ENCODE measurements around the gene TTC34. TPM values are rescaled to one million over a fixed set of nuclear protein-coding genes. Genes with fewer than 3 reads are reported as not detected.

The TTC34 gene
- total RNA-seq, 1 experiment from 2014 or later, result 0.92 TPM

- DNase-seq, result no peak
- H4K8ac ChIP-seq (replicated peaks; ENCODE audit: insufficient read length, low read depth, low read length), result no peak overlapping the region
- H2BK120ac ChIP-seq (ENCODE audit: low read depth, low read length, poor library complexity, severe bottlenecking), result no peak overlapping the region
- H2BK15ac ChIP-seq (ENCODE audit: low read depth, low read length), result no peak overlapping the region
- no peak overlapping the region for H3K4me2 ChIP-seq (ENCODE audit: insufficient read depth, insufficient read length, low read length)
- H2BK12ac ChIP-seq (ENCODE audit: insufficient read length, low read depth, low read length), result no peak overlapping the region
- no peaks in the 10 kb centered on the region for H3K27me3 Mint-ChIP-seq (ENCODE audit: low read depth)
- H3K23ac ChIP-seq (ENCODE audit: insufficient read length, low read depth, low read length), result no peak overlapping the region
- no peak overlapping the region for H3K4me3 Mint-ChIP-seq
- H2AFZ ChIP-seq (ENCODE audit: low read length), result no peak overlapping the region
- no peak overlapping the region for H2BK5ac ChIP-seq (ENCODE audit: insufficient read length, low read length)
- no peak overlapping the region for H3K9ac ChIP-seq (ENCODE audit: extremely low read depth, insufficient read length, low read length)
- H3K27me3 ChIP-seq (ENCODE audit: insufficient read depth, low read length), result no peaks in the 10 kb centered on the region
- H3K14ac ChIP-seq (ENCODE audit: insufficient read depth, low read length), result no peak overlapping the region
- TF ChIP-seq CTCF (conservative IDR thresholded peaks at IDR 0.05), result no peak
- H3K4me1 ChIP-seq (ENCODE audit: insufficient read depth, low read length), result no peaks in the 10 kb centered on the region
- no peak overlapping the region for H3K27ac Mint-ChIP-seq
- no peak overlapping the region for H4K5ac ChIP-seq (ENCODE audit: insufficient read length, low read depth, low read length)
- no peak overlapping the region for H3K56ac ChIP-seq (ENCODE audit: insufficient read length, low read depth, low read length)
- H4K20me1 ChIP-seq (ENCODE audit: control insufficient read depth, insufficient read depth, insufficient read length), result no peaks in the 10 kb centered on the region
- H4K91ac ChIP-seq (ENCODE audit: insufficient read length, low read depth, low read length), result no peak overlapping the region
- H2AK5ac ChIP-seq (ENCODE audit: insufficient read length, low read length), result no peak overlapping the region
- peaks cover 90% of the 10 kb centered on the region for H3K9me3 ChIP-seq (ENCODE audit: control insufficient read depth, low read depth, low read length)
- H2BK20ac ChIP-seq (ENCODE audit: low read depth, low read length, poor library complexity, severe bottlenecking), result no peak overlapping the region
- no peak overlapping the region for H3T11ph ChIP-seq (ENCODE audit: low read length)
- H3K27ac ChIP-seq (ENCODE audit: insufficient read length, low read depth, low read length), result no peak overlapping the region
- no peaks in the 10 kb centered on the region for H3K23me2 ChIP-seq (ENCODE audit: insufficient read length, low read depth, low read length, poor library complexity, severe bottlenecking)
- no peaks in the 10 kb centered on the region for H3K4me1 Mint-ChIP-seq
- peaks cover 3 to 11% (median 4%) of the 10 kb centered on the region in 3 experiments; a peak in 4 of 7 replicates for H3K36me3 Mint-ChIP-seq (ENCODE audit: insufficient read depth in 1 of 3, low read depth in 3 of 3)
- H3K9me3 Mint-ChIP-seq, result peaks cover 33 to 93% of the 10 kb centered on the region in 2 experiments
- H3K79me2 ChIP-seq (ENCODE audit: insufficient read depth, low read length), result no peaks in the 10 kb centered on the region
- no peak overlapping the region for H3K18ac ChIP-seq (ENCODE audit: insufficient read length, low read depth, low read length)
- no peaks in the 10 kb centered on the region for H3K79me1 ChIP-seq (ENCODE audit: insufficient read depth, low read depth, low read length, poor library complexity, severe bottlenecking)
- WGBS (ENCODE audit: extremely low coverage, insufficient read length, low lambda C conversion rate), result no CpG with 5 or more reads among the region's 20 CpGs
- H3K4ac ChIP-seq (ENCODE audit: low read depth, low read length), result no peak overlapping the region
Observed at GRCh38 chr1:2833454-2834145, 32.1 kb upstream of the TTC34 start.

Measured in H9 (cell line).